ENCODE data around the gene PTTG2.

Gene PTTG2

GRCh38 chr4:38004887-38005286, 44.7 kb downstream of the PTTG2 start:
- peaks cover 6% of the 10 kb centered on the region for H3K36me3 Mint-ChIP-seq
- no peaks in the 10 kb centered on the region for H3K9me3 Mint-ChIP-seq (ENCODE audit: low read depth)
- H3K27ac Mint-ChIP-seq = peak overlapping the region; percentile 64
- no peak overlapping the region for H3K4me3 Mint-ChIP-seq
- H3K4me1 Mint-ChIP-seq (ENCODE audit: low read depth) = peaks cover 49% of the 10 kb centered on the region
- H3K27me3 Mint-ChIP-seq = no peaks in the 10 kb centered on the region

- no peak overlapping the region for H3K4me3 Mint-ChIP-seq
- no peak overlapping the region for H3K27ac Mint-ChIP-seq
- peaks cover 6% of the 10 kb centered on the region for H3K36me3 Mint-ChIP-seq
- H3K27me3 Mint-ChIP-seq = no peaks in the 10 kb centered on the region
- peaks cover 46% of the 10 kb centered on the region for H3K4me1 Mint-ChIP-seq (ENCODE audit: low read depth)
- H3K9me3 Mint-ChIP-seq (ENCODE audit: low read depth) = no peaks in the 10 kb centered on the region
Measured at GRCh38 chr4:38005637-38006036, 45.4 kb downstream of the PTTG2 start.

GRCh38 chr4:38007645-38008044, 47.4 kb downstream of the PTTG2 start:
- H3K4me1 Mint-ChIP-seq (ENCODE audit: low read depth) = peaks cover 41% of the 10 kb centered on the region
- H3K27ac Mint-ChIP-seq = no peak overlapping the region
- no peaks in the 10 kb centered on the region for H3K27me3 Mint-ChIP-seq
- no peak overlapping the region for H3K4me3 Mint-ChIP-seq
- peaks cover 6% of the 10 kb centered on the region for H3K36me3 Mint-ChIP-seq
- no peaks in the 10 kb centered on the region for H3K9me3 Mint-ChIP-seq (ENCODE audit: low read depth)

DNA sequence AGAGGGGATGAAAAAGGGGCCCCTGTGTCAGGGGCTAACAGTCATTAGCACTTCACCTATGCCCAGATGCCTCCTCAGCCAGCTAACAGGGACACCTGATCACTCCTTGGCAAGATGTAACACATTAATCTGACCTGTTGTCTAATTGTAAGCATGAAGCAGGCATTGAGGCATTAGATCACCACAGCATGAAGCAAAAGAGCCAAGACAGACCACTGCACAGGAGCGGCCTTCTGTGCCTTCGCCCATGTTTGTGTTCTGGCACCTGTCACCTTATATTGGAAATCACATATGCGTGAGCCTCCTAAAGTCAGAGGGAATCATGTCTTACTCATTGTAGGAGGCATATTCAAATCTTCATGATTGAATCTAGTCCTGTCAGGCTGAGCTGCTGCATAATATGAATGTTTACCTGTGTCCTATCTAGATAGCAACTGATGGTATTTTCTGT, 48.4 kb downstream of the PTTG2 start:
- Mint-ChIP-seq H3K4me1 (ENCODE audit: low read depth) (peaks cover 33% of the 10 kb centered on the region), H3K36me3 (peaks cover 6% of the 10 kb centered on the region), H3K27ac (no peak overlapping the region), H3K9me3 (ENCODE audit: low read depth) (no peaks in the 10 kb centered on the region), H3K4me3 (no peak overlapping the region), H3K27me3 (no peaks in the 10 kb centered on the region)

- Mint-ChIP-seq H3K27ac (no peak overlapping the region), H3K4me3 (no peak overlapping the region), H3K27me3 (no peaks in the 10 kb centered on the region), H3K4me1 (ENCODE audit: low read depth) (peaks cover 31% of the 10 kb centered on the region), H3K9me3 (ENCODE audit: low read depth) (no peaks in the 10 kb centered on the region), H3K36me3 (peaks cover 6% of the 10 kb centered on the region)
Measured at GRCh38 chr4:38009421-38009820, 49.2 kb downstream of the PTTG2 start.

DNA sequence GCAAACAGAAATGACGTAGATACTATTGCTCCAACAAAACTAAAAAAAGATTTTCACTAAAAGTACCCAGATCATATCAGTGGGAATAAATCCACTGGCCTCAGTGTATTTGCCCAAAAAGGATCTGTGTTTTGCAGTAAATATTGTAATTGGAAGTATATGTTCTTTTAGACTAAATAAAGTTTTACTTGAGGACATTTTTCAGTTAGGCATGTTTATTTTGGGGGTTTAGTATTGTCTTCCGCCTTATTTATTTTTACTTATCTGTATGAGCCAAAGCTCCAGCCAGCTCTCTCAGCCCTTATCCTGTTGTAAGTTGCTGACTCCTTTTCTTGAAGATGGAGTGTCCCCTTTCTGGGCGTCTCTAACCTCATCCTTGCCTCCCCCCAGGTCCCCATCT, 49.8 kb downstream of the PTTG2 start:
- no peak overlapping the region for H3K27ac Mint-ChIP-seq
- no peak overlapping the region for H3K4me3 Mint-ChIP-seq
- H3K4me1 Mint-ChIP-seq (ENCODE audit: low read depth) = peaks cover 26% of the 10 kb centered on the region
- no peaks in the 10 kb centered on the region for H3K9me3 Mint-ChIP-seq (ENCODE audit: low read depth)
- H3K27me3 Mint-ChIP-seq = no peaks in the 10 kb centered on the region
- H3K36me3 Mint-ChIP-seq = peaks cover 7% of the 10 kb centered on the region

All from activated naive CD8-positive, alpha-beta T cell (primary cell).